Liver (tissue), 3 donors: ENCODE measurements around the gene HYLS1.

Experiments
- EGR1 ChIP-seq, 2 donors: IDR thresholded peaks; 2 replicates each; pipeline ENCODE4 v1.6.1; 2016 to 2018; ENCODE audit warnings: antibody characterized with exemption in 2 of 2, low read depth in 2 of 2
- GABPA ChIP-seq, 2 donors: IDR thresholded peaks in 1 of 2; conservative IDR thresholded peaks in 1 of 2; 2 replicates each; pipeline ENCODE4 v1.6.1; 2016; ENCODE audit warnings: antibody characterized with exemption in 2 of 2, mild to moderate bottlenecking in 1 of 2, moderate library complexity in 1 of 2
- JUND ChIP-seq, 2 donors: IDR thresholded peaks; 2 replicates each; pipeline ENCODE4 v1.6.1; 2016; ENCODE audit warnings: antibody characterized with exemption in 2 of 2
- NR2F2 ChIP-seq: IDR thresholded peaks from 2 replicates; pipeline ENCODE4 v1.6.1; 2016; ENCODE audit warnings: antibody characterized with exemption
- RAD21 ChIP-seq, 2 donors: IDR thresholded peaks; 2 replicates each; pipeline ENCODE4 v1.6.1; 2016; ENCODE audit warnings: antibody characterized with exemption in 2 of 2, mild to moderate bottlenecking in 2 of 2
- SP1 ChIP-seq: IDR thresholded peaks from 2 replicates; pipeline ENCODE4 v1.6.1; 2018; ENCODE audit warnings: antibody characterized with exemption, mild to moderate bottlenecking
- TAF1 ChIP-seq: conservative IDR thresholded peaks from 2 replicates; pipeline ENCODE4 v1.6.1; 2016; ENCODE audit warnings: antibody characterized with exemption, mild to moderate bottlenecking
- TF ChIP-seq, protein P1 (sequence below): fragments of 150-350 bp; IDR thresholded peaks from 2 replicates; pipeline ENCODE4 v1.5.1; 2017; ENCODE audit warnings: improper control_type of control experiment, low read depth, low read length; ENCODE audit not compliant: missing input control
- TF ChIP-seq, protein P2 (sequence below): IDR thresholded peaks from 2 replicates; pipeline ENCODE4 v1.6.1; 2016; ENCODE audit warnings: antibody characterized with exemption
- TF ChIP-seq, protein P3 (sequence below): IDR thresholded peaks from 2 replicates; pipeline ENCODE4 v1.6.1; 2016; ENCODE audit warnings: antibody characterized with exemption, mild to moderate bottlenecking
- TF ChIP-seq, protein P4 (sequence below): IDR thresholded peaks from 2 replicates; pipeline ENCODE4 v1.6.1; 2016; ENCODE audit warnings: antibody characterized with exemption
- TF ChIP-seq, protein P5 (sequence below): IDR thresholded peaks from 2 replicates; pipeline ENCODE4 v1.6.1; 2016; ENCODE audit warnings: antibody characterized with exemption
- donor health status: healthy.
- donor health status: healthy.

DNA sequence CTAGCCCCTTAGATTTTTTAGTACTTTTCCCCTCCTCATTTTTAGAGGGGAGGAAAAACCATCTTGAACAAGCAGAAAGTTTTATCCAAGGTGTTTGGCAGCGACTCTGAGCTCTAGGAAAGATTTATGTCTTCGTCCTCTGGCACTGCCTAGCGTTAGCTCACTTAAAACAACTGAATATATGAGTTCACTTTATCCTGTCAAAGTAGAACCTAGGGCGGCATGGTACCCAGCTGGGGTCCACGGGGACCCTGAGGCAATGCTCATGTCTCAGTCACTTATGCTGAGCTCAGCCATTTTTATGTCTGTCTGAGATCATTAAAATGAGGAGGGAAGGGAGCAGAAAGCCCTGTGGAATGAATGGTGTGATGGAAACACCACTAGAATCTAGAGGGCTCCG is 44.2 kb downstream of the HYLS1 start:
- TF ChIP-seq GABPA (IDR thresholded peaks at IDR 0.05 in 1 of 2, conservative IDR thresholded peaks at IDR 0.05 in 1 of 2) (no peak), RAD21 (IDR thresholded peaks at IDR 0.05) (no peak), TAF1 (no peak), SP1 (no peak), NR2F2 (no peak), EGR1 (IDR thresholded peaks at IDR 0.05; ENCODE audit: low read depth in 2 of 2) (no peak), JUND (IDR thresholded peaks at IDR 0.05) (no peak)
- TF ChIP-seq, protein P1, sequence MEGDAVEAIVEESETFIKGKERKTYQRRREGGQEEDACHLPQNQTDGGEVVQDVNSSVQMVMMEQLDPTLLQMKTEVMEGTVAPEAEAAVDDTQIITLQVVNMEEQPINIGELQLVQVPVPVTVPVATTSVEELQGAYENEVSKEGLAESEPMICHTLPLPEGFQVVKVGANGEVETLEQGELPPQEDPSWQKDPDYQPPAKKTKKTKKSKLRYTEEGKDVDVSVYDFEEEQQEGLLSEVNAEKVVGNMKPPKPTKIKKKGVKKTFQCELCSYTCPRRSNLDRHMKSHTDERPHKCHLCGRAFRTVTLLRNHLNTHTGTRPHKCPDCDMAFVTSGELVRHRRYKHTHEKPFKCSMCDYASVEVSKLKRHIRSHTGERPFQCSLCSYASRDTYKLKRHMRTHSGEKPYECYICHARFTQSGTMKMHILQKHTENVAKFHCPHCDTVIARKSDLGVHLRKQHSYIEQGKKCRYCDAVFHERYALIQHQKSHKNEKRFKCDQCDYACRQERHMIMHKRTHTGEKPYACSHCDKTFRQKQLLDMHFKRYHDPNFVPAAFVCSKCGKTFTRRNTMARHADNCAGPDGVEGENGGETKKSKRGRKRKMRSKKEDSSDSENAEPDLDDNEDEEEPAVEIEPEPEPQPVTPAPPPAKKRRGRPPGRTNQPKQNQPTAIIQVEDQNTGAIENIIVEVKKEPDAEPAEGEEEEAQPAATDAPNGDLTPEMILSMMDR, result no peak
- TF ChIP-seq, protein P2, sequence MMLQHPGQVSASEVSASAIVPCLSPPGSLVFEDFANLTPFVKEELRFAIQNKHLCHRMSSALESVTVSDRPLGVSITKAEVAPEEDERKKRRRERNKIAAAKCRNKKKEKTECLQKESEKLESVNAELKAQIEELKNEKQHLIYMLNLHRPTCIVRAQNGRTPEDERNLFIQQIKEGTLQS, result no peak
- TF ChIP-seq, protein P3, sequence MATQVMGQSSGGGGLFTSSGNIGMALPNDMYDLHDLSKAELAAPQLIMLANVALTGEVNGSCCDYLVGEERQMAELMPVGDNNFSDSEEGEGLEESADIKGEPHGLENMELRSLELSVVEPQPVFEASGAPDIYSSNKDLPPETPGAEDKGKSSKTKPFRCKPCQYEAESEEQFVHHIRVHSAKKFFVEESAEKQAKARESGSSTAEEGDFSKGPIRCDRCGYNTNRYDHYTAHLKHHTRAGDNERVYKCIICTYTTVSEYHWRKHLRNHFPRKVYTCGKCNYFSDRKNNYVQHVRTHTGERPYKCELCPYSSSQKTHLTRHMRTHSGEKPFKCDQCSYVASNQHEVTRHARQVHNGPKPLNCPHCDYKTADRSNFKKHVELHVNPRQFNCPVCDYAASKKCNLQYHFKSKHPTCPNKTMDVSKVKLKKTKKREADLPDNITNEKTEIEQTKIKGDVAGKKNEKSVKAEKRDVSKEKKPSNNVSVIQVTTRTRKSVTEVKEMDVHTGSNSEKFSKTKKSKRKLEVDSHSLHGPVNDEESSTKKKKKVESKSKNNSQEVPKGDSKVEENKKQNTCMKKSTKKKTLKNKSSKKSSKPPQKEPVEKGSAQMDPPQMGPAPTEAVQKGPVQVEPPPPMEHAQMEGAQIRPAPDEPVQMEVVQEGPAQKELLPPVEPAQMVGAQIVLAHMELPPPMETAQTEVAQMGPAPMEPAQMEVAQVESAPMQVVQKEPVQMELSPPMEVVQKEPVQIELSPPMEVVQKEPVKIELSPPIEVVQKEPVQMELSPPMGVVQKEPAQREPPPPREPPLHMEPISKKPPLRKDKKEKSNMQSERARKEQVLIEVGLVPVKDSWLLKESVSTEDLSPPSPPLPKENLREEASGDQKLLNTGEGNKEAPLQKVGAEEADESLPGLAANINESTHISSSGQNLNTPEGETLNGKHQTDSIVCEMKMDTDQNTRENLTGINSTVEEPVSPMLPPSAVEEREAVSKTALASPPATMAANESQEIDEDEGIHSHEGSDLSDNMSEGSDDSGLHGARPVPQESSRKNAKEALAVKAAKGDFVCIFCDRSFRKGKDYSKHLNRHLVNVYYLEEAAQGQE, result no peak
- TF ChIP-seq, protein P4, sequence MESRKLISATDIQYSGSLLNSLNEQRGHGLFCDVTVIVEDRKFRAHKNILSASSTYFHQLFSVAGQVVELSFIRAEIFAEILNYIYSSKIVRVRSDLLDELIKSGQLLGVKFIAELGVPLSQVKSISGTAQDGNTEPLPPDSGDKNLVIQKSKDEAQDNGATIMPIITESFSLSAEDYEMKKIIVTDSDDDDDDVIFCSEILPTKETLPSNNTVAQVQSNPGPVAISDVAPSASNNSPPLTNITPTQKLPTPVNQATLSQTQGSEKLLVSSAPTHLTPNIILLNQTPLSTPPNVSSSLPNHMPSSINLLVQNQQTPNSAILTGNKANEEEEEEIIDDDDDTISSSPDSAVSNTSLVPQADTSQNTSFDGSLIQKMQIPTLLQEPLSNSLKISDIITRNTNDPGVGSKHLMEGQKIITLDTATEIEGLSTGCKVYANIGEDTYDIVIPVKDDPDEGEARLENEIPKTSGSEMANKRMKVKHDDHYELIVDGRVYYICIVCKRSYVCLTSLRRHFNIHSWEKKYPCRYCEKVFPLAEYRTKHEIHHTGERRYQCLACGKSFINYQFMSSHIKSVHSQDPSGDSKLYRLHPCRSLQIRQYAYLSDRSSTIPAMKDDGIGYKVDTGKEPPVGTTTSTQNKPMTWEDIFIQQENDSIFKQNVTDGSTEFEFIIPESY, result no peak
- TF ChIP-seq, protein P5, sequence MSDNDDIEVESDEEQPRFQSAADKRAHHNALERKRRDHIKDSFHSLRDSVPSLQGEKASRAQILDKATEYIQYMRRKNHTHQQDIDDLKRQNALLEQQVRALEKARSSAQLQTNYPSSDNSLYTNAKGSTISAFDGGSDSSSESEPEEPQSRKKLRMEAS, result no peak
